ENCODE measurements around the gene CLCN7. TPM values are rescaled to one million over a fixed set of nuclear protein-coding genes. Genes with fewer than 3 reads are reported as not detected.

Gene CLCN7
- total RNA-seq, 6 donors from 2014 or later: 78.0 to 463 (median 147) TPM

DNA sequence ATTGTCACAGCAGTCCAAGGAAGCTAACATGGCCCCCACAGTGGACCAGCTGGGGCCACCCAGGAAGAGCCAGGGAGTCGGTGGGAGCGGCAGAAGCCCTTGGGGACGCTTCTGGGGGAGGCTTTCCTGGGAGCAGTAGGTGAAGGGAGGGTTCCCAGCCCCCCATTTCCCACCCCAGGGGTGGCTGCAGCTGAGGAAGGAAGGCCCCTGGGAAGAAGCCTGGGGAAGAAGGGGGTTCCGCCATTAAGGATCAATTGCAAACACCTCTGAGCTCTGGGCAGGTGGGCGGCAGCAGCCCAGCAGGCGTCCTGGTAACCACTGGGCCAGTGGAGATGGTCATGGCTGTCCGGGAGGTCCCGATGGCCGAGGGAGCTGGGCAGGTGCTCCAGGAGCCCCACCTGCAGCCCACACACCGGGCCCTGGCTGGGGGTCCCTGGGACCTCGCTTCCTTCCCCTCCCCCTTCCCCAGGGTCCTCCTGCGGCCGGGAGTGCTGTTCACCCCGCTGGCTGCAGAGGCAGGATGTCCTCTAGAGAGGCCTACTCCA is 44.5 kb downstream of the CLCN7 start:
- Histone ChIP-seq H3K27ac (no peak overlapping the region), H3K4me1 (peaks cover 0 to 8% (median 2%) of the 10 kb centered on the region in 4 donors), H3K27me3 (peaks cover 0 to 5% (median 0%) of the 10 kb centered on the region in 4 donors), H3K9me3 (no peaks in the 10 kb centered on the region), H3K36me3 (no peaks in the 10 kb centered on the region), H3K4me3 (no peak overlapping the region)
- TF ChIP-seq, protein P1, sequence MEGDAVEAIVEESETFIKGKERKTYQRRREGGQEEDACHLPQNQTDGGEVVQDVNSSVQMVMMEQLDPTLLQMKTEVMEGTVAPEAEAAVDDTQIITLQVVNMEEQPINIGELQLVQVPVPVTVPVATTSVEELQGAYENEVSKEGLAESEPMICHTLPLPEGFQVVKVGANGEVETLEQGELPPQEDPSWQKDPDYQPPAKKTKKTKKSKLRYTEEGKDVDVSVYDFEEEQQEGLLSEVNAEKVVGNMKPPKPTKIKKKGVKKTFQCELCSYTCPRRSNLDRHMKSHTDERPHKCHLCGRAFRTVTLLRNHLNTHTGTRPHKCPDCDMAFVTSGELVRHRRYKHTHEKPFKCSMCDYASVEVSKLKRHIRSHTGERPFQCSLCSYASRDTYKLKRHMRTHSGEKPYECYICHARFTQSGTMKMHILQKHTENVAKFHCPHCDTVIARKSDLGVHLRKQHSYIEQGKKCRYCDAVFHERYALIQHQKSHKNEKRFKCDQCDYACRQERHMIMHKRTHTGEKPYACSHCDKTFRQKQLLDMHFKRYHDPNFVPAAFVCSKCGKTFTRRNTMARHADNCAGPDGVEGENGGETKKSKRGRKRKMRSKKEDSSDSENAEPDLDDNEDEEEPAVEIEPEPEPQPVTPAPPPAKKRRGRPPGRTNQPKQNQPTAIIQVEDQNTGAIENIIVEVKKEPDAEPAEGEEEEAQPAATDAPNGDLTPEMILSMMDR (IDR thresholded peaks at IDR 0.05): no peak
- TF ChIP-seq POLR2A (IDR thresholded peaks at IDR 0.05): no peak
- no peak for TF ChIP-seq POLR2AphosphoS5 (IDR thresholded peaks at IDR 0.05)
- TF ChIP-seq EP300 (IDR thresholded peaks at IDR 0.05): no peak
- ATAC-seq (ENCODE audit: low FRiP score in 2 of 2) (no peak), DNase-seq (no peak)
- 60 to 81% methylated on average over 3 to 14 of the region's 14 CpGs for WGBS, 2 donors

DNA sequence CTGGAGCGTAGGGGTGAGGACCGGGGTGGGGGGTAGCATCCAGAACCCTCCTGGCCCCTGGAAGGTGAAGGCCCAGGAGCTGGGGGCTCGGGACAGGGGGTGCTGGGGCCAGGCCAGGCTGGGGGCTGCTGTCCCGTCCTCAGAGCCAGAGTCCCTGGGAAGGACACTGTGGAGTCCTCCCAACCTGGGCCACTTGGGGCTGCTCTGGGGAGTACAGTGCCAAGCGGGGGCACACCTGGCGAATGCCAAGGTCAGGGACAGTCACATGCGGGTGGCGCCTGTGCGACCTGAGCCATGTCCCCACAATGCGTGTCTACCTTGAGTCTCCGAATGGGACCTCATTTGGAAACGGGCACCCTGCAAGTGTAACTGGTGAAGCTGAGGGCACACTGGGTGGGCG is 45.2 kb downstream of the CLCN7 start:
- H3K9me3 ChIP-seq: no peaks in the 10 kb centered on the region
- 87 to 92% methylated on average over 10 to 13 of the region's 13 CpGs for WGBS, 2 donors
- no peak overlapping the region for H3K27ac ChIP-seq
- peaks cover 0 to 8% (median 2%) of the 10 kb centered on the region in 4 donors for H3K4me1 ChIP-seq
- peaks cover 0 to 5% (median 0%) of the 10 kb centered on the region in 4 donors for H3K27me3 ChIP-seq
- peak in 1 of 2 donors; percentile 66 for DNase-seq
- H3K4me3 ChIP-seq: no peak overlapping the region
- H3K36me3 ChIP-seq: no peaks in the 10 kb centered on the region
- TF ChIP-seq POLR2AphosphoS5 (IDR thresholded peaks at IDR 0.05) (no peak), POLR2A (IDR thresholded peaks at IDR 0.05) (no peak), EP300 (IDR thresholded peaks at IDR 0.05) (no peak)
- TF ChIP-seq, protein P1 (IDR thresholded peaks at IDR 0.05): no peak
- ATAC-seq (ENCODE audit: low FRiP score in 2 of 2): no peak

DNA sequence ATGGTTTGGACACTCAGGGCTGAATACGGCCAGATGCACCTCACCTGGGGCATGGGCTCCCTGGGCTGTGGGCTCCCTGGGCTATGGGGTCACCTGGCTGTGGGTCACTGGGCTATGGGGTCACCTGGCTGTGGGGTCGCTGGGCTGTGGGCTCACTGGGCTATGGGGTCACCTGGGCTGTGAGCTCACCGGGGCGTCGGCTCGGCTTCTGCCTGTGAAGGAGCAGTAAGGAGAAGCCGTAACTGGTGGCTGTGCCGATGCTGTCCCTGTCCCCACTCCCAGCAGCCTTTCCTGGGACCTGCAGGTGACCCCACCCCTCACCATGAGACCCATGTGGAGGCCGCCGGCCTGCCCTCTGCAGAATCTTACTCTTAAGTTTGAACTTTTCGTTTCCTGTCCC is 45.8 kb downstream of the CLCN7 start:
- TF ChIP-seq POLR2A (IDR thresholded peaks at IDR 0.05): no peak
- no peak for TF ChIP-seq POLR2AphosphoS5 (IDR thresholded peaks at IDR 0.05)
- no peak for TF ChIP-seq EP300 (IDR thresholded peaks at IDR 0.05)
- TF ChIP-seq, protein P1 (IDR thresholded peaks at IDR 0.05): no peak
- WGBS, 2 donors: 67 to 89% methylated on average over 3 to 6 of the region's 11 CpGs
- no peaks in the 10 kb centered on the region for H3K9me3 ChIP-seq
- no peak for ATAC-seq (ENCODE audit: low FRiP score in 2 of 2)
- DNase-seq: peak in 1 of 2 donors; percentile 73
- H3K27me3 ChIP-seq: peaks cover 0 to 5% (median 0%) of the 10 kb centered on the region in 4 donors
- H3K4me1 ChIP-seq: peaks cover 0 to 8% (median 2%) of the 10 kb centered on the region in 4 donors
- no peak overlapping the region for H3K27ac ChIP-seq
- H3K4me3 ChIP-seq: no peak overlapping the region
- no peaks in the 10 kb centered on the region for H3K36me3 ChIP-seq

DNA sequence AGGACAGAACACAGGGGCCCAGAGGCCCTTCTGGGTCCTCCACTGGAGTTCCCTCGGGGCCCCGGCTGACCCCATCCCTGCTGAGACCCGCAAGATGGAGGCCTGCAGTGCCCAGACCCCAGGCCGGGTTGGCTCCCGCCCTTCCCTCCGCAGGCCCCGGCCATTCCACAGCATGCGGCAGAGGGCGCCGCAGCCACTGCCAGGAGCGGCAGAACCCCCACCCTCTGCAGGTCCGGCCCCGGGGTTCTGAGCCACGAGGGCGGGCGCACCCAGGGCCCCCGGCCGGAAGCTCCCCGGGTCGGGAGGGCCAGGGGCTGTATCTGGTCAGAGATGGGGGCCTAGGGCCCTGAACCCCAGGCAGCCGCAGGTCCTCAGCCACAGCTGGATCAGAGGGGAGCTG is 46.3 kb downstream of the CLCN7 start:
- Histone ChIP-seq H3K9me3 (no peaks in the 10 kb centered on the region), H3K4me3 (peak overlapping the region in 1 of 4 donors; percentile 36), H3K36me3 (no peaks in the 10 kb centered on the region), H3K27ac (no peak overlapping the region), H3K4me1 (peaks cover 0 to 8% (median 2%) of the 10 kb centered on the region in 4 donors), H3K27me3 (peaks cover 0 to 5% (median 0%) of the 10 kb centered on the region in 4 donors)
- ATAC-seq (ENCODE audit: low FRiP score in 2 of 2): peak in 1 of 2 donors; percentile 39
- TF ChIP-seq, protein P1 (IDR thresholded peaks at IDR 0.05): peak in 4 of 6 experiments; percentile 17 to 52 (median 28)
- TF ChIP-seq EP300 (IDR thresholded peaks at IDR 0.05): no peak
- 42 to 48% methylated on average over 3 to 5 of the region's 21 CpGs for WGBS, 2 donors
- peak in 1 of 2 donors; percentile 87 for DNase-seq

Data from upper lobe of left lung (tissue), 6 donors.